Left cardiac atrium (tissue), 4 donors: ENCODE data around the gene CAV1. TPM values are rescaled to one million over a fixed set of nuclear protein-coding genes. Genes with fewer than 3 reads are reported as not detected.

Source experiments
- ATAC-seq, 2 donors: fragments of 200-7000 bp; cut with Tn5 transposase; one replicate each; pipeline ENCODE4 v1.9.1; 2020; ENCODE audit warnings: mild to moderate bottlenecking in 2 of 2, moderate library complexity in 2 of 2
- DNase-seq: peaks from one replicate; pipeline ENCODE4 v3.0.0-alpha.2; 2020
- intact Hi-C, 2 donors: fragments of 100-400 bp; cut with DNase I; formaldehyde crosslinking; loops; one replicate each; pipeline versions ENCODE4 v1.14.1 to v1.15.1; 2022 to 2023
- total RNA-seq, 2 donors: library from RNA; stranded (reverse); fragmentation: NEBNext Ultra II Directional; extraction: Animal tissue kit (Norgen Biotek cat#: 25700); gene quantifications; one replicate each; pipeline ENCODE4 v1.2.1, GENCODE V29; 2021
- donor health status: DM: no; HTN: yes; CAD: no.
- donor health status: DM: no; HTN: yes; CAD: no; lungs with severe emphysema.
- donor health status: DM: yes; HTN: yes; CAD: no.
- donor health status: Dilated cardiomyopathy.

CAV1 gene
- total RNA-seq, 2 donors from 2014 or later: 423 to 465 TPM

- no peak for DNase-seq
- intact Hi-C loops: no loop called here
- peak in 1 of 2 donors; percentile 10 for ATAC-seq
Measured at GRCh38 chr7:116547347-116547746, 22.5 kb downstream of the CAV1 start.

- DNase-seq: no peak
- intact Hi-C loops: no loop called here
- no peak for ATAC-seq
Measured at GRCh38 chr7:116548506-116548905, 23.7 kb downstream of the CAV1 start.

- DNase-seq (no peak), ATAC-seq (no peak)
- intact Hi-C loops: no loop called here
Measured at GRCh38 chr7:116549370-116549769, 24.5 kb downstream of the CAV1 start.

- ATAC-seq: no peak
- intact Hi-C loops: no loop called here
- DNase-seq: no peak
Measured at GRCh38 chr7:116551692-116552091, 26.9 kb downstream of the CAV1 start.

GRCh38 chr7:116552602-116553001 is 27.8 kb downstream of the CAV1 start:
- ATAC-seq: no peak
- no peak for DNase-seq
- intact Hi-C loops: no loop called here

- DNase-seq (no peak), ATAC-seq (no peak)
- intact Hi-C loops: no loop called here
Measured at GRCh38 chr7:116553168-116553964, 28.5 kb downstream of the CAV1 start.

GRCh38 chr7:116554436-116554835 is 29.6 kb downstream of the CAV1 start:
- ATAC-seq (no peak), DNase-seq (peak; percentile 57)
- intact Hi-C loops: no loop called here

GRCh38 chr7:116554911-116555310 is 30.1 kb downstream of the CAV1 start:
- DNase-seq: no peak
- intact Hi-C loops: no loop called here
- no peak for ATAC-seq

- intact Hi-C loops: no loop called here
- DNase-seq (no peak), ATAC-seq (no peak)
Measured at GRCh38 chr7:116557066-116557585, 32.3 kb downstream of the CAV1 start.

- no peak for ATAC-seq
- no peak for DNase-seq
- intact Hi-C loops: no loop called here
Measured at GRCh38 chr7:116557901-116558300, 33.1 kb downstream of the CAV1 start.

GRCh38 chr7:116560021-116560970 is 35.5 kb downstream of the CAV1 start:
- intact Hi-C loops: no loop called here
- ATAC-seq (peak; percentile 59 to 85), DNase-seq (peak; percentile 34)

GRCh38 chr7:116561697-116562483 is 37.1 kb downstream of the CAV1 start:
- ATAC-seq (peak; percentile 38 to 70), DNase-seq (peak; percentile 26)
- intact Hi-C loops: no loop called here

- ATAC-seq (no peak), DNase-seq (no peak)
- intact Hi-C loops: no loop called here
Measured at GRCh38 chr7:116562529-116563121, 37.8 kb downstream of the CAV1 start.

- no peak for DNase-seq
- ATAC-seq: no peak
- intact Hi-C loops: no loop called here
Measured at GRCh38 chr7:116565981-116566380, 41.1 kb downstream of the CAV1 start.

GRCh38 chr7:116566666-116567065 is 41.8 kb downstream of the CAV1 start:
- DNase-seq (no peak), ATAC-seq (no peak)
- intact Hi-C loops: no loop called here

GRCh38 chr7:116569737-116570136 is 44.9 kb downstream of the CAV1 start:
- DNase-seq (no peak), ATAC-seq (peak in 1 of 2 donors; percentile 77)
- intact Hi-C loops: no loop called here

- intact Hi-C loops: no loop called here
- DNase-seq (no peak), ATAC-seq (no peak)
Measured at GRCh38 chr7:116570306-116570705, 45.5 kb downstream of the CAV1 start.

GRCh38 chr7:116571037-116571436 is 46.2 kb downstream of the CAV1 start:
- intact Hi-C loops: no loop called here
- DNase-seq (no peak), ATAC-seq (peak in 1 of 2 donors; percentile 67)

GRCh38 chr7:116571552-116571951 is 46.7 kb downstream of the CAV1 start:
- DNase-seq: no peak
- intact Hi-C loops: no loop called here
- ATAC-seq: peak in 1 of 2 donors; percentile 6
